ENCODE measurements around the gene CLRN1. TPM values are rescaled to one million over a fixed set of nuclear protein-coding genes. Genes with fewer than 3 reads are reported as not detected.

Gene CLRN1
- total RNA-seq, 3 donors from 2014 or later = not detected

DNA sequence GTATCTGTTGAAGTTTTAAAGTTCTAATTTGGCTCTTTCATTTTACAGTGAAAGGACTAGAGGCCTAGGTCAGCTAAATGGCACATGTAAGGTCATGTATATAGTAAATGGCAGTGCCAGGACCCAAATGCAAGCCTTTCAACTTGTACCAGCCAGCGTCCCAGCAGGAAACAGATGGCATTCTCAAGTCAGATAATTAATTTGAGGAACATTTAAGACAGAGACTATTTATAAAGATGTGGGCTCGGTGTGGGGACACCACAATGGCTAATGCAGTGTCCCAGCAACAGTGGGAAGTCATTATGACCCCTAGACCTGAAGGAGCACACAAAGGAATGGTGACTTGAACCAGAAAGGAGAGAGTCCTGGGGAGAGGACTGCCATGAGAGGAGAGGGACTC is 73.4 kb downstream of the CLRN1 start:
- TF ChIP-seq, protein P1, sequence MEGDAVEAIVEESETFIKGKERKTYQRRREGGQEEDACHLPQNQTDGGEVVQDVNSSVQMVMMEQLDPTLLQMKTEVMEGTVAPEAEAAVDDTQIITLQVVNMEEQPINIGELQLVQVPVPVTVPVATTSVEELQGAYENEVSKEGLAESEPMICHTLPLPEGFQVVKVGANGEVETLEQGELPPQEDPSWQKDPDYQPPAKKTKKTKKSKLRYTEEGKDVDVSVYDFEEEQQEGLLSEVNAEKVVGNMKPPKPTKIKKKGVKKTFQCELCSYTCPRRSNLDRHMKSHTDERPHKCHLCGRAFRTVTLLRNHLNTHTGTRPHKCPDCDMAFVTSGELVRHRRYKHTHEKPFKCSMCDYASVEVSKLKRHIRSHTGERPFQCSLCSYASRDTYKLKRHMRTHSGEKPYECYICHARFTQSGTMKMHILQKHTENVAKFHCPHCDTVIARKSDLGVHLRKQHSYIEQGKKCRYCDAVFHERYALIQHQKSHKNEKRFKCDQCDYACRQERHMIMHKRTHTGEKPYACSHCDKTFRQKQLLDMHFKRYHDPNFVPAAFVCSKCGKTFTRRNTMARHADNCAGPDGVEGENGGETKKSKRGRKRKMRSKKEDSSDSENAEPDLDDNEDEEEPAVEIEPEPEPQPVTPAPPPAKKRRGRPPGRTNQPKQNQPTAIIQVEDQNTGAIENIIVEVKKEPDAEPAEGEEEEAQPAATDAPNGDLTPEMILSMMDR (IDR thresholded peaks at IDR 0.05) = no peak
- no peak overlapping the region for H3K4me3 ChIP-seq
- H3K9me3 ChIP-seq = no peaks in the 10 kb centered on the region
- no peaks in the 10 kb centered on the region for H3K36me3 ChIP-seq (ENCODE audit: low read depth)
- no peak for DNase-seq
- intact Hi-C loops (cut with DNase I, micrococcal nuclease) = no loop called here
- H3K4me1 ChIP-seq (ENCODE audit: low read depth) = no peaks in the 10 kb centered on the region
- no peak for ATAC-seq

DNA sequence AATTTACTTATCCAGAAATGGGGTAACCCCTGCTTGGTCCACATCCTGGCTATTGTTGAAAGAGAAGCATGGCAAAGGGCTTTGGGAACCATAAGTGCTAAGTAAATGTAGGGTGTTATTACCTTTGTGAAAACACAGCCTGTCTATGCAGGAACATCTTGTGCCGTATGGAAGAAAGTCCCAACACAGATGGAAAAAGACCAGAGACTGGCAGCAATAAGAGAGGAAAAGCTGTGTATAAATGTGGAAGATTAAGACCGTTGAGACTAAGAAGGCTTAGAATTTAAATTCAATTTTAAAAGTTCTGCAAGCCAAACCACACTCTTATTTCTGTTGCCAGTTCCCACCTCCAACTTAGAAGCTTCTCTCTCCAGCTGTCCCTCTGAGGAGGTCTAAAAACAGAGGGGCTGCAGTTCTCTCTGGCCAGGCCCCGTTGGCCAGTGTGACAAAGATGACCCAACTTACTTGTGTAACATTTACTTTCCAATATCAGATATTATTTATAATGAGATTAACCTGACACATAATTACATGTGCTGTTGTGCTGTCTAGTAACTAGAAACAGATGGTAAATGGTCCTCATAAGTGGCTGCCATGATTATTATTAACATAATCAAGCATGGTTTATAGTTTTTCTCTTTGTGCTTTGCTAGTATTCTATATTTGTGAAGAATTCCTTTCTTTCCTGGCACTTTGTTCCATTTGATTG is 74.3 kb downstream of the CLRN1 start:
- Histone ChIP-seq H3K4me3 (no peak overlapping the region), H3K4me1 (ENCODE audit: low read depth) (no peaks in the 10 kb centered on the region), H3K36me3 (ENCODE audit: low read depth) (no peaks in the 10 kb centered on the region), H3K9me3 (no peaks in the 10 kb centered on the region)
- TF ChIP-seq, protein P1 (IDR thresholded peaks at IDR 0.05) = no peak
- ATAC-seq (no peak), DNase-seq (no peak)
- intact Hi-C loops (cut with DNase I, micrococcal nuclease) = no loop called here

DNA sequence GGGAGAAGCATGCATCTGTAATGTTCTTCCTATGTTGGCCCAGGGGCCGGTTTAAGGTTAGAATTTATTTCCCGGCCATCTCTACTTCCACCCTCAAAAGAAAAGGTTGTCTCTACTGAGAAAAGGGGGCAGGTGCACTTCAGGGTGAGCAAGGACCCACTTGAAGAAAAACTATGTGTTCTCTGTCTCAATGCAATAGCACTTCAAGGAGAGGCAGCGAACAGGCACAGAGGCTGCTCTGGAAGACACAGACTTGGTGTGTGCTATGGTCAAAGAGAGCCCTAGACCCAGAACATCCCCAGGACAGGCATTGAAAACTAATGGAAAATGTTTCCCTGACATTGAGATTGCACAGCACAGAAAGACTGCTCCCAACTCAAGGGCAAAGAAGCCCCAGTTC is 74.9 kb downstream of the CLRN1 start:
- TF ChIP-seq, protein P1 (IDR thresholded peaks at IDR 0.05) = no peak
- no peaks in the 10 kb centered on the region for H3K36me3 ChIP-seq (ENCODE audit: low read depth)
- ATAC-seq (no peak), DNase-seq (no peak)
- no peaks in the 10 kb centered on the region for H3K4me1 ChIP-seq (ENCODE audit: low read depth)
- no peaks in the 10 kb centered on the region for H3K9me3 ChIP-seq
- intact Hi-C loops (cut with DNase I, micrococcal nuclease) = no loop called here
- H3K4me3 ChIP-seq = no peak overlapping the region

DNA sequence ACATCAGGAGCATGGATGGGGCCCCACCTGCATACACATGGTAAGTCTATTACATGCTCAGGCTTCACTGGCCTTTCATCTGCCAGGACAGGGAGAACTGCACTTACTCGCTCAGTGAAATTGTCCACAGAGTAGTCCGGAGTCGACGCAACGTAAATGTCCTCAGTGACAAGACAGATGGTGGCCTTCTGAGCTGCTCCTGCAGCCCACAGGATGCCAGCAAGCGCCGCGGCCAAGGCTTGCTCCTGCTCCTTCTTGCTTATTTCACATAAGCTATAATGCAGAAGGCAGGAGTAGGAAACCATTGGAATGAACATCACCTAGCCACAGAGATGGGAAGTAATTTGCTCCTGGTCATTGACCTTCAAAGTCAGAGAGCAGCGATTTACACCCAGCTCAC is 81.7 kb downstream of the CLRN1 start:
- DNase-seq = no peak
- intact Hi-C loops (cut with DNase I, micrococcal nuclease) = no loop called here
- TF ChIP-seq, protein P1 (IDR thresholded peaks at IDR 0.05) = no peak
- ATAC-seq = no peak
- H3K36me3 ChIP-seq (ENCODE audit: low read depth) = no peaks in the 10 kb centered on the region
- no peak overlapping the region for H3K4me3 ChIP-seq
- no peaks in the 10 kb centered on the region for H3K9me3 ChIP-seq
- H3K4me1 ChIP-seq (ENCODE audit: low read depth) = no peaks in the 10 kb centered on the region

DNA sequence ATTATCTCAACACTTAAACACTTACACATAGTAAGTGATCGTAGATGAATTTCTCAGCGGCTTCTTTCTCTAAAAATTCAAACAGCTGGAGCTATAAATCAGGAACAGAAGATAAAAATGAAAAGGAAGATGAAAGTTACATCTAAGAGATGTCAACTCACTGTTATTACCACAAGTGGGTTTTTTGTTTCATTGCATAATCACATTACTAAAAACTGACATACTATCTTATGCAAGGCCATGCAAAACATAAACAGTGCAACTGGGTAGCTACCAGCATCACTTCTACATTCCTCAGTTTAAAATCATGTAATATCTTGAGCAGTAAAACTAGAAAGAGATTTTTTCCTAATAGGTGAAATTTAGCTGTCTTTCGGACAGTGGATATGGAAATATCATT is 82.2 kb downstream of the CLRN1 start:
- intact Hi-C loops (cut with DNase I, micrococcal nuclease) = no loop called here
- ATAC-seq (no peak), DNase-seq (no peak)
- Histone ChIP-seq H3K36me3 (ENCODE audit: low read depth) (no peaks in the 10 kb centered on the region), H3K4me3 (no peak overlapping the region), H3K4me1 (ENCODE audit: low read depth) (no peaks in the 10 kb centered on the region), H3K9me3 (no peaks in the 10 kb centered on the region)
- TF ChIP-seq, protein P1 (IDR thresholded peaks at IDR 0.05) = no peak

DNA sequence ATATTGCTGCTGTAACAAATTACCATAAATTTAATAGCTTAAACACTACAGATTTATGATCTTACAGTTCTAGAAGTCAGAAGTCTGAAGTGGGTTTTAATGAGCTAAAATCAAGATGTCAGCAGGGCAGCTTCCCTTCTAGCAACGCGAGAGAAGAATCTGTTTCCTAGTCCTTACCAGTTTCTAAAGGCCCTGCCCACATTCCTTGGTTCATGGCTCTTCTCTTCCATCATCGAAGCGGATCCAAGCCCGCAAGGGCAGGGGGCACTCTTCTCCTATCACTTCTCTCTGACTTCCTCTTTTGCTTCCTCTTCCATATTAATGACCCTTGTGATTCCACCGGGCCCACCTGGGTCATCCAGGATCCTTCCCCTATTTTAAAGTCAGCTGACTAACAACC is 83.4 kb downstream of the CLRN1 start:
- TF ChIP-seq, protein P1 (IDR thresholded peaks at IDR 0.05) = no peak
- H3K4me3 ChIP-seq = no peak overlapping the region
- no peak for DNase-seq
- intact Hi-C loops (cut with DNase I, micrococcal nuclease) = no loop called here
- no peak for ATAC-seq
- H3K4me1 ChIP-seq (ENCODE audit: low read depth) = no peaks in the 10 kb centered on the region
- H3K36me3 ChIP-seq (ENCODE audit: low read depth) = no peaks in the 10 kb centered on the region
- no peaks in the 10 kb centered on the region for H3K9me3 ChIP-seq

All from mucosa of descending colon (tissue), 3 donors.